Neural progenitor cell (in vitro differentiated cells): ENCODE data around the gene TMEM121.

Experiments
- CTCF ChIP-seq: fragments of 200-600 bp; sonication (generic); IDR thresholded peaks from 2 replicates; pipeline ENCODE4 v1.5.1; 2017; ENCODE audit warnings: antibody characterized with exemption, mild to moderate bottlenecking
- EZH2 ChIP-seq: fragments of 200-600 bp; sonication (generic); IDR thresholded peaks from 2 replicates; pipeline ENCODE4 v1.6.1; 2017; ENCODE audit warnings: antibody characterized with exemption, mild to moderate bottlenecking, moderate library complexity
- EZH2phosphoT487 ChIP-seq: fragments of 200-600 bp; sonication (generic); IDR thresholded peaks from 2 replicates; pipeline ENCODE4 v1.6.1; 2017; ENCODE audit warnings: antibody characterized with exemption

DNA sequence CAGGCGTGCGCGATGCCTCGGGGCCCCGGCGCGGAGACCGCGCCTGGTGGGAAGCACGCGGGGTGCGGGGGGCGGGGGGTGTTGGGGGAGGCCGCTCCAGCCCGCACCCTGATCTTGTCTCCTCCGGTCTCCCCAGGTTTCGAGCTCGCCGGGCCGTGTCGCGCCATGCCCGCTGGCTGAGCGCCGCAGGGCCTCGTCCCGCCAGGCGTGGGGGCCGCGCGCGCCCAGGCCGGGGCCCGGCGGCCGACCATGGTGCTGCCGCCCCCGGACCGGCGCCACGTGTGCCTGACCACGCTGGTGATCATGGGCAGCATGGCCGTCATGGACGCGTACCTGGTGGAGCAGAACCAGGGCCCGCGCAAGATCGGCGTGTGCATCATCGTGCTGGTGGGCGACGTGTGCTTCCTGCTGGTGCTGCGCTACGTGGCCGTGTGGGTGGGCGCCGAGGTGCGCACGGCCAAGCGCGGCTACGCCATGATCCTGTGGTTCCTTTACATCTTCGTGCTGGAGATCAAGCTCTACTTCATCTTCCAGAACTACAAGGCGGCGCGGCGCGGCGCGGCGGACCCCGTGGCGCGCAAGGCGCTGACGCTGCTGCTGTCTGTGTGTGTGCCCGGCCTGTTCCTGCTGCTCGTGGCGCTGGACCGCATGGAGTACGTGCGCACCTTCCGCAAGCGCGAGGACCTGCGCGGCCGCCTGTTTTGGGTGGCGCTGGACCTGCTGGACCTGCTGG is 2.4 kb downstream of the TMEM121 start:
- TF ChIP-seq EZH2, result no peak
- no peak for TF ChIP-seq CTCF
- TF ChIP-seq EZH2phosphoT487, result no peak
